ENCODE measurements around the gene DOCK7.

- TF ChIP-seq EZH2 (IDR thresholded peaks at IDR 0.05) (no peak), POLR2AphosphoS5 (IDR thresholded peaks at IDR 0.05; ENCODE audit: borderline replicate concordance, low read depth, low read length) (no peak)
These were observed 37.1 kb upstream of the DOCK7 start for GRCh38 chr1:62725255-62725654.
